ENCODE results near the gene TLR7.

DNA sequence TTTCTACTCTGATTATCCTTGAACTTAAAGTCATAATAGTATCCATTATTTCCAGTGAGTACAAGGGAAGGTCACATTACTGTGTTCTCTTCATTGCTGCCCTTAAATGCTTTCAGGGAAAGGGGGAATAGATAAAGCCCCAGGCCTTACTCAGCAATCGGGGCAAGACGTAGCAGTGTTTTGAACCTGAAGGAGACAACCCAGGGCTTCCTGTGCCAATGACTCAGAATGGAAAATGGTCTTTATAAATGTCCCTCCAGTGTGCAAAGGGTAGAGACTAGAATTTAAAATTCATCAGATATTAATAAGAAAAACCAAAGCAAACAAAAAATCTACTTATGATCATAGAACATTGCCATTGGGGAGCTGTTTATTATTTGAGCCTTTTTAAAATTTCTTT is 63.3 kb downstream of the TLR7 start:
- TF ChIP-seq EZH2phosphoT487 (IDR thresholded peaks at IDR 0.05; ENCODE audit: insufficient read depth, low read depth) (no peak), EZH2 (IDR thresholded peaks at IDR 0.05; ENCODE audit: insufficient read depth, poor library complexity, severe bottlenecking) (no peak)
